Measurements from ENCODE around the gene SNCAIP. TPM values are rescaled to one million over a fixed set of nuclear protein-coding genes. Genes with fewer than 3 reads are reported as not detected.
"Not testable (repeated sequence)": the region's sequence is repeated elsewhere in the genome, so short reads cannot be mapped to it uniquely, and the experiment has no call there.

SNCAIP gene
- total and polyA plus RNA-seq, 9 of the 15 experiments (the other 6 are each of a cell fraction or from before 2014, with no cell fraction given): 0.04 TPM; not detected in 8

GRCh38 chr5:122485226-122485625, 173.2 kb downstream of the SNCAIP start (continued):
- no peak for TF ChIP-seq REST (IDR thresholded peaks at IDR 0.05; ENCODE audit: borderline replicate concordance)
- no peak for TF ChIP-seq REST (CRISPR knock-in tag; IDR thresholded peaks at IDR 0.05; ENCODE audit: low read depth)
- TF ChIP-seq IFI16 (CRISPR knock-in tag; IDR thresholded peaks at IDR 0.05): no peak
- no peak for TF ChIP-seq KLF1 (tag; IDR thresholded peaks at IDR 0.05)
- no peak for TF ChIP-seq IRF9 (tag; IDR thresholded peaks at IDR 0.05)
- no peak for TF ChIP-seq RBM34 (IDR thresholded peaks at IDR 0.05; ENCODE audit: borderline replicate concordance, insufficient read depth, low read length)
- no peak for TF ChIP-seq TOE1 (IDR thresholded peaks at IDR 0.05; ENCODE audit: borderline replicate concordance)
- no peak for TF ChIP-seq TOE1 (CRISPR knock-in tag; IDR thresholded peaks at IDR 0.05; ENCODE audit: borderline replicate concordance, low read depth)
- no peak for TF ChIP-seq SAFB2 (IDR thresholded peaks at IDR 0.05; ENCODE audit: borderline replicate concordance, low read depth, low read length, severe bottlenecking)

- BruUV-seq (replicated peaks); H3K27me3 ChIP-seq (ENCODE audit: control insufficient read depth in 2 of 2, insufficient read depth in 2 of 2, low read length in 2 of 2); H3K79me2 ChIP-seq (ENCODE audit: control insufficient read depth, insufficient read depth, low read length); ATAC-seq; H3K27ac ChIP-seq (ENCODE audit: extremely low read depth, low read depth, low read length); H3K9me3 ChIP-seq (replicated peaks; ENCODE audit: control insufficient read depth, insufficient read depth, low read depth, low read length); H2AFZ ChIP-seq (ENCODE audit: low read depth, low read length); H3K4me3 ChIP-seq; H3K4me1 ChIP-seq (replicated peaks in 1 of 2; ENCODE audit: control insufficient read depth in 2 of 2, insufficient read depth in 2 of 2, low read length in 2 of 2); FAIRE-seq; H3K4me2 ChIP-seq (ENCODE audit: insufficient read depth, low read length); DNase-seq (ENCODE audit: extremely low read depth in 1 of 4, low spot score in 3 of 4); H3K9ac ChIP-seq (ENCODE audit: insufficient read depth in 1 of 2, low read depth in 2 of 2, low read length in 2 of 2); CTCF ChIA-PET (ENCODE audit: low intra/inter-chr PET ratio); in situ Hi-C loops (cut with MboI); H3K36me3 ChIP-seq (ENCODE audit: control insufficient read depth, insufficient read depth, low read length); intact Hi-C loops (cut with micrococcal nuclease); H3K9me1 ChIP-seq (ENCODE audit: control insufficient read depth, insufficient read depth, low read length); H4K20me1 ChIP-seq (replicated peaks; ENCODE audit: control insufficient read depth, insufficient read depth, low read length): not testable (repeated sequence)
- POLR2A ChIA-PET: interaction anchor here (0.6 kb wide), 1 partner anchor 18 kb away, joined by 3 read pairs; no protein-coding TSS in a partner anchor
- 0% methylated on average over 6 of the region's 6 CpGs for WGBS (ENCODE audit: insufficient coverage, low coverage, missing lambda C conversion rate)
These were observed 174.6 kb downstream of the SNCAIP start for GRCh38 chr5:122486616-122487015.
